GM18858 (cell line): ENCODE measurements around the gene GET4.
"Not testable (repeated sequence)": the region's sequence is repeated elsewhere in the genome, so short reads cannot be mapped to it uniquely, and the experiment has no call there.

ENCODE experiments used
- ATAC-seq: cut with Tn5 transposase; IDR thresholded peaks from one replicate; pipeline ENCODE4 v1.9.1; 2021; ENCODE audit not compliant: unreplicated experiment

GET4 gene

DNA sequence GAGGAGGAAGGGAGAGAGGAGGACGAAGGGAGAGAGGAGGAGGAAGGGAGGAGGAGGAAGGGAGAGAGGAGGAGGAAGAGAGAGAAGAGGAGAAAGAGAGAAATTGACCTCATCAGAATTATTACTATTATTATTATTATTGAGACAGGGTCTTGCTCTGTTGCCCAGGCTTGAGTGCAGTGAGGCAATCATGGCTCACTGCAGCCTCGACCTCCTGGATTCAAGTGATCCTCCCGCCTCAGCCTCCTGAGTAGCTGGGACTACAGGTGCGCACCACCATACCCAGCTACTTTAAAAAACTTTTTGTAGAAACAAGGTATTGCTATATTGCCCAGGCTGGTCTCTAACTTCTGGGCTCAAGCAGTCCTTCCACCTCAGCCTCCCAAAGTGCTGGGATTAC, 67.4 kb downstream of the GET4 start:
- ATAC-seq: not testable (repeated sequence)

DNA sequence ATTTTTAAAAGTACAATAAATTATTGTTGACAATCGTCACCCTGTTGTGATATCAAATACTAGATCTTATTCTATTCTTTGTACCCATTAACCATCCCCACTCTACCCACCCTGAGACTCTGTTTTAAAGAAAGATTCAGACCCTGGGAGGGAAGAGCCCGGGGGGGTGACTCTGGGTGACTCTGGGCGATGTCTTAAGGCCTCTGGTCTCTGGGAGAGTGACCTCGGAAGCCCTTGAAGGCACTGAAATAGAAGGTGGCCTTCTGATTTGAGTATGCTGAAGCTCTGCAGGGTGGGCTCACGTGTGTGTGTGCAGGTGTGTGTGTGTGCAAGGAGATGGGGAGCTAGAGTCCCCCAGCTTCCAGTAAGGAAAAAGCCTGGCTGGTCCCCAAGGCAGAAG, 68.4 kb downstream of the GET4 start:
- ATAC-seq: no peak

- ATAC-seq: no peak
Observed at GRCh38 chr7:945147-945555, 68.8 kb downstream of the GET4 start.

DNA sequence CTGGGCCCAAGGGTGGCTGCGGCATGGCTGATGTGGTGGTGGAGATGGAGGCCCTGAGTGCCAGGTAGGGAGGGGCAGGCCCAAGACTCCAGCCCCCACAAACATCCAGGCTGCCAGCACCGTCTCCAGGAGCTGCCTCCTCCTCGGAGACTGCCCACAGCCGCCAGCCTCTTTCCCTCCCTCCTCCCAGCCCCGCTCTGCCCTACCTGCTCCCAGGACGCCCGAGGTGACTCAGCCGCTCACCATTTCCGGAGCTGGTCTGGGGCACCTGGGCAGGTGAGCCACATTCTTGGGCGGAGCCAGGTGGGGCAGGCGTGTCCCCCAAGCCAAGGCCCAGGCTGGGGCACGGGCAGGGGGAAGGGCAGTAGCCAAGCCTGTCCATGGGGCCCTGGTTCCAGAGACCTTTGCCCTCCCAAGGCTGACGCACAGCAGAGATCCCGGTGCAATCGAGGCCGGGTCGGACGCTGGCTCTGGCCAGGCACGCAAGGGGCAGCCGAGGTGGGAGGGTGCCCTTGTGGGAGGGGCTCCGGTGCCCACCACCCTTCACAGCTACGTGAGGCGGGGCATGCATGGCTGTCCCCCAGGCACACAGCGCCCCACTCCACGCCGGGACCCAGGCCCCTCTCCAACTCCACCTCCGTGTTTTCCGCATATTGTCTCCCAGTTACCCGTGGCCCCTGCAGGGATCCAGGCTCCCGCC, 69.4 kb downstream of the GET4 start:
- no peak for ATAC-seq
